GM21515 (cell line): Measurements from ENCODE around the gene TLCD2.
"Not testable (repeated sequence)": the region's sequence is repeated elsewhere in the genome, so short reads cannot be mapped to it uniquely, and the experiment has no call there.

ENCODE experiments used
- ATAC-seq: cut with Tn5 transposase; IDR thresholded peaks from one replicate; pipeline ENCODE4 v1.9.1; 2021; ENCODE audit not compliant: unreplicated experiment

TLCD2 gene

GRCh38 chr17:1709971-1710806 lies at the start of gene TLCD2:
Gene TLCD2 (minus strand): TSS chr17:1710377. CDS start chr17:1710242, 135 bp downstream.
- no peak for ATAC-seq

- ATAC-seq: no peak
Observed at GRCh38 chr17:1759529-1759928, 49.4 kb upstream of the TLCD2 start.

GRCh38 chr17:1758807-1759206 lies 48.6 kb upstream of the TLCD2 start:
- no peak for ATAC-seq

- ATAC-seq: no peak
Observed at GRCh38 chr17:1755827-1756262, 45.7 kb upstream of the TLCD2 start.

- ATAC-seq: no peak
Observed at GRCh38 chr17:1755252-1755826, 45.2 kb upstream of the TLCD2 start.

- no peak for ATAC-seq
Observed at GRCh38 chr17:1754430-1755112, 44.4 kb upstream of the TLCD2 start.

- ATAC-seq: no peak
Observed at GRCh38 chr17:1753767-1754429, 43.7 kb upstream of the TLCD2 start.

GRCh38 chr17:1752425-1753262 lies 42.5 kb upstream of the TLCD2 start:
- no peak for ATAC-seq

- ATAC-seq: no peak
Observed at GRCh38 chr17:1750628-1751027, 40.5 kb upstream of the TLCD2 start.

GRCh38 chr17:1746975-1747543 lies 36.9 kb upstream of the TLCD2 start:
- ATAC-seq: no peak

- ATAC-seq: no peak
Observed at GRCh38 chr17:1745513-1746020, 35.4 kb upstream of the TLCD2 start.

- no peak for ATAC-seq
Observed at GRCh38 chr17:1744551-1745512, 34.7 kb upstream of the TLCD2 start.

- ATAC-seq: no peak
Observed at GRCh38 chr17:1743088-1743439, 32.9 kb upstream of the TLCD2 start.

- no peak for ATAC-seq
Observed at GRCh38 chr17:1742371-1743087, 32.4 kb upstream of the TLCD2 start, which contains the start of gene SERPINF2. Gene SERPINF2 (plus strand): TSS chr17:1742871. CDS start chr17:1744996, 2,125 bp downstream.

- ATAC-seq: not testable (repeated sequence)
Observed at GRCh38 chr17:1741899-1742298, 31.7 kb upstream of the TLCD2 start.

- no peak for ATAC-seq
Observed at GRCh38 chr17:1737531-1738291, 27.5 kb upstream of the TLCD2 start.
